Measurements from ENCODE around the gene GHSR. TPM values are rescaled to one million over a fixed set of nuclear protein-coding genes. Genes with fewer than 3 reads are reported as not detected.

The GHSR gene
- polyA plus RNA-seq, 1 donor from 2014 or later: not detected

GRCh38 chr3:172466553-172467130 lies 18.4 kb upstream of the GHSR start:
- H3K9ac ChIP-seq (ENCODE audit: low read length): no peak overlapping the region
- H3K27ac ChIP-seq (ENCODE audit: low read length): no peak overlapping the region
- no peak overlapping the region for H3K4me2 ChIP-seq (ENCODE audit: low read length)
- no peaks in the 10 kb centered on the region for H3K79me2 ChIP-seq (replicated peaks; ENCODE audit: insufficient read depth, low read length)
- TF ChIP-seq REST (IDR thresholded peaks at IDR 0.05; ENCODE audit: borderline replicate concordance) (no peak), POLR2AphosphoS5 (IDR thresholded peaks at IDR 0.05) (no peak), RAD21 (conservative IDR thresholded peaks at IDR 0.05) (no peak), EP300 (conservative IDR thresholded peaks at IDR 0.05; ENCODE audit: poor library complexity, severe bottlenecking) (no peak), EZH2 (IDR thresholded peaks at IDR 0.05; ENCODE audit: borderline replicate concordance, insufficient read depth, low read length, poor library complexity, severe bottlenecking) (no peak), MXI1 (conservative IDR thresholded peaks at IDR 0.05; ENCODE audit: poor library complexity, severe bottlenecking) (no peak), TAF1 (IDR thresholded peaks at IDR 0.05; ENCODE audit: low read depth) (no peak), SMC3 (conservative IDR thresholded peaks at IDR 0.05; ENCODE audit: poor library complexity) (no peak), CTCF (IDR thresholded peaks at IDR 0.05; ENCODE audit: poor library complexity, severe bottlenecking) (no peak)
- H3K4me3 ChIP-seq (ENCODE audit: low read length): no peak overlapping the region
- H3K27me3 ChIP-seq (ENCODE audit: insufficient read depth, low read depth, low read length): no peaks in the 10 kb centered on the region
- H3K9me3 ChIP-seq (ENCODE audit: low read length): no peaks in the 10 kb centered on the region
- H4K20me1 ChIP-seq (ENCODE audit: insufficient read depth): no peaks in the 10 kb centered on the region
- no peaks in the 10 kb centered on the region for H3K9me2 ChIP-seq (ENCODE audit: insufficient read depth, low read length)
- H2AFZ ChIP-seq (ENCODE audit: low read depth, low read length): no peak overlapping the region
- H3F3A ChIP-seq (ENCODE audit: insufficient read depth, low read length, poor library complexity, severe bottlenecking): no peaks in the 10 kb centered on the region
- no peaks in the 10 kb centered on the region for H3K36me3 ChIP-seq (ENCODE audit: insufficient read depth, low read length)

- no peak overlapping the region for H3K4me2 ChIP-seq (ENCODE audit: low read length)
- no peak overlapping the region for H3K27ac ChIP-seq (ENCODE audit: low read length)
- H4K20me1 ChIP-seq (ENCODE audit: insufficient read depth): no peaks in the 10 kb centered on the region
- H3K79me2 ChIP-seq (replicated peaks; ENCODE audit: insufficient read depth, low read length): no peaks in the 10 kb centered on the region
- no peak overlapping the region for H2AFZ ChIP-seq (ENCODE audit: low read depth, low read length)
- H3K9me2 ChIP-seq (ENCODE audit: insufficient read depth, low read length): no peaks in the 10 kb centered on the region
- TF ChIP-seq CTCF (IDR thresholded peaks at IDR 0.05; ENCODE audit: poor library complexity, severe bottlenecking): no peak
- no peak for TF ChIP-seq MXI1 (conservative IDR thresholded peaks at IDR 0.05; ENCODE audit: poor library complexity, severe bottlenecking)
- TF ChIP-seq EZH2 (IDR thresholded peaks at IDR 0.05; ENCODE audit: borderline replicate concordance, insufficient read depth, low read length, poor library complexity, severe bottlenecking): no peak
- TF ChIP-seq RAD21 (conservative IDR thresholded peaks at IDR 0.05): no peak
- TF ChIP-seq REST (IDR thresholded peaks at IDR 0.05; ENCODE audit: borderline replicate concordance): no peak
- TF ChIP-seq TAF1 (IDR thresholded peaks at IDR 0.05; ENCODE audit: low read depth): no peak
- no peak for TF ChIP-seq SMC3 (conservative IDR thresholded peaks at IDR 0.05; ENCODE audit: poor library complexity)
- H3K4me3 ChIP-seq (ENCODE audit: low read length): no peak overlapping the region
- no peaks in the 10 kb centered on the region for H3K27me3 ChIP-seq (ENCODE audit: insufficient read depth, low read depth, low read length)
- H3K9me3 ChIP-seq (ENCODE audit: low read length): no peaks in the 10 kb centered on the region
- no peak overlapping the region for H3K9ac ChIP-seq (ENCODE audit: low read length)
- no peaks in the 10 kb centered on the region for H3K36me3 ChIP-seq (ENCODE audit: insufficient read depth, low read length)
- H3F3A ChIP-seq (ENCODE audit: insufficient read depth, low read length, poor library complexity, severe bottlenecking): no peaks in the 10 kb centered on the region
These were observed 17.0 kb upstream of the GHSR start for GRCh38 chr3:172465281-172465680.
